BJ (cell line): ENCODE data around the gene SSBP1. TPM values are rescaled to one million over a fixed set of nuclear protein-coding genes. Genes with fewer than 3 reads are reported as not detected.

Source experiments
- CTCF ChIA-PET: fragments of 350-600 bp; formaldehyde crosslinking; extraction: SDS; loops from one replicate; lab custom pipeline; 2021; ENCODE audit warnings: antibody characterized with exemption, inconsistent platforms; lab: Yijun Ruan, JAX
- POLR2A ChIA-PET: fragments of 300-600 bp; sonication (Branson Sonifier 250); formaldehyde crosslinking; extraction: SDS; loops from one replicate; lab custom pipeline; 2021; ENCODE audit warnings: antibody characterized with exemption; lab: Charles Lee
- DNase-seq: peaks from one replicate; pipeline ENCODE4 v3.0.0-alpha.2; 2011; ENCODE audit warnings: low read depth
- H3K27me3 ChIP-seq: 2 replicates; pipeline ENCODE4 v1.6.0; 2011; ENCODE audit warnings: low read length; ENCODE audit not compliant: control insufficient read depth, insufficient read depth
- H3K36me3 ChIP-seq: 2 replicates; pipeline ENCODE4 v1.5.1; 2011; ENCODE audit warnings: low read length; ENCODE audit not compliant: control insufficient read depth, insufficient read depth
- H3K4me3 ChIP-seq: 2 replicates; pipeline ENCODE4 v1.5.1; 2011; ENCODE audit warnings: low read depth, mild to moderate bottlenecking, control low read depth, low read length
- polyA plus RNA-seq: library from polyadenylated mRNA; depleted of rRNA; stranded (reverse); fragments of >200 nt; gene quantifications from 2 replicates; pipeline ENCODE4 v1.2.3, GENCODE V29; 2011
- TF ChIP-seq, protein P1 (sequence below): IDR thresholded peaks from 2 replicates; pipeline ENCODE4 v1.5.1; 2011; ENCODE audit warnings: low read depth, mild to moderate bottlenecking, control low read depth, inconsistent platforms, low read length, moderate library complexity; ENCODE audit not compliant: insufficient read depth

SSBP1 gene
- polyA plus RNA-seq, 1 experiment: 55.0 TPM

DNA sequence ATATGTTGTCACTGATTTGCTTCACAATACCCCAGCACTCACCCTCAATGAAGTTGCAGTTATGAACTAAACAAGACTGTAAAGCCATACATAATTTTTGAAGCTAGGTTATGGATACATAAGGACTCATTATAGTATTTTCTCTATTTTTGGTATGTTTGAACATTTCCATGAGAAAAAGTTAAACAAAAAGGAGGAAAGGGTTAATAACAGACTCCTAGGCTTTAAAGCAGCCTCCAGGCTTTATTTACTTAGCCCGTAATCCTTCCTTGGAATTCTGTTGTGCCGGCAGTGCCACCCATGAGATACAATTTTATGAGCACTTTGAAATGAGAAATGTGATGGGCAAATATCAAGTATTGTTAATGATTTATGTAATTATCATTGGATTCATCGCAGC lies 34.0 kb upstream of the SSBP1 start:
- Histone ChIP-seq H3K27me3 (peaks cover 3% of the 10 kb centered on the region), H3K36me3 (no peaks in the 10 kb centered on the region), H3K4me3 (no peak overlapping the region)
- TF ChIP-seq, protein P1, sequence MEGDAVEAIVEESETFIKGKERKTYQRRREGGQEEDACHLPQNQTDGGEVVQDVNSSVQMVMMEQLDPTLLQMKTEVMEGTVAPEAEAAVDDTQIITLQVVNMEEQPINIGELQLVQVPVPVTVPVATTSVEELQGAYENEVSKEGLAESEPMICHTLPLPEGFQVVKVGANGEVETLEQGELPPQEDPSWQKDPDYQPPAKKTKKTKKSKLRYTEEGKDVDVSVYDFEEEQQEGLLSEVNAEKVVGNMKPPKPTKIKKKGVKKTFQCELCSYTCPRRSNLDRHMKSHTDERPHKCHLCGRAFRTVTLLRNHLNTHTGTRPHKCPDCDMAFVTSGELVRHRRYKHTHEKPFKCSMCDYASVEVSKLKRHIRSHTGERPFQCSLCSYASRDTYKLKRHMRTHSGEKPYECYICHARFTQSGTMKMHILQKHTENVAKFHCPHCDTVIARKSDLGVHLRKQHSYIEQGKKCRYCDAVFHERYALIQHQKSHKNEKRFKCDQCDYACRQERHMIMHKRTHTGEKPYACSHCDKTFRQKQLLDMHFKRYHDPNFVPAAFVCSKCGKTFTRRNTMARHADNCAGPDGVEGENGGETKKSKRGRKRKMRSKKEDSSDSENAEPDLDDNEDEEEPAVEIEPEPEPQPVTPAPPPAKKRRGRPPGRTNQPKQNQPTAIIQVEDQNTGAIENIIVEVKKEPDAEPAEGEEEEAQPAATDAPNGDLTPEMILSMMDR: no peak
- ChIA-PET CTCF (no interaction called here), POLR2A (no interaction called here)
- DNase-seq: no peak

DNA sequence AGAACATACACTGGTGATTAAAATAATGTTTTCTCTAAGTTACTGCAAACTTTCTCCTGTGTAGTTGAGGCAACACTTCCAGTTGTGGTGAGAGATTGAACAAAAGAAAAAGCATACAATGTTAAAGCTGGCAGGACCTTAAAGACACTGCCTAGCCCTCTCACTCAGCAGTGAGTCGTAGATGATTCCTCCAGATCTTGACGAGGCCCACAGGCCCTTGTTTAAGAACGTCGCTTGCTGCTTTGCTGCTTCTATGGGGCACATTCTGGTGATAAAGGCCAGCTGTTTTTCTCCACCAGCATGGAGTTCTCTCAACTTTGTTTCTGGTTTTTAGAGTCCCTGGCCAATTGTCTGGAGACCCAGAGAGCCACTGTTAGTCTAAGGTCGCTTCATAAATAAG lies 33.4 kb upstream of the SSBP1 start:
- ChIA-PET POLR2A (no interaction called here), CTCF (interaction anchor here (1.5 kb wide), 1 partner anchor 13 kb away, joined by 4 read pairs; no protein-coding TSS in a partner anchor)
- TF ChIP-seq, protein P1: no peak
- peaks cover 3% of the 10 kb centered on the region for H3K27me3 ChIP-seq
- H3K36me3 ChIP-seq: no peaks in the 10 kb centered on the region
- H3K4me3 ChIP-seq: no peak overlapping the region
- DNase-seq: no peak

DNA sequence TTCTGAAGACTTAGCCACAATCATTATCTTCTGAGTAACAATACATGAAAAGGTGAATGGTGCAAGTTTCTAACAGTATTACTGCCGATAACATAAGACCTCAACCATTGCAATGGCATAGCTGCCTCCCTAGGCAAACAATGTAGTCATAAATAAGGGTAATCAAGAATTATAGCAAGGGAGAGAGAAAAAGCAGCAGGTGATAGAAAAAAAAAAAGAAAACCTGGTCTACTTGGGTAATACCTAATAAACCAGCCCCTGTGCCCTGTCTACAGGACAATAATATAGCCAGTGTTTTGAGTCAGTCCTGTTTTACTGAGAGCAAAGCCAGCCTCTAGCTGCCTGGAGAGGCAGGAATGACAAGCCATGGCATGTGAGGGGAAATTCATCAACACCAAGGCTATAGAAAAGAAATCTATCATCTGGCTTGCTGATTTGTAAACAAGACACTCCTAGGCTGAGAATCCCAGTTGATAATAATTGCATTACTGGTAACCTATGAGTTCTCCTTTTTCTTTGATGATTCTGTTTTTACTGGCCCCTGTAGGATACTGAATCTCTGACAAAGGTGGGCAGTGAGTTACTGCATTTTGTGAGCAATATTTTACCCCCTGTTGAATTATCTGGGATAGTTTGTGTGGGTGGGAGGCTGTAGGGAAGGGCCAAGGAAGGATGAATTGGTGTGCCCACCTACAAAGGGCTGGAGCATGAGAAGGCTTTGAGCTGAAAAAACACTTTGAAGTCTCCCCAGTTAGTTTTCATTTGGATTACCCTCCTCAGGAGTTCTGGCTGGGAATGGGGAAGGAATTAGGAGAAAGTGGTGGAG lies 31.7 kb upstream of the SSBP1 start:
- Histone ChIP-seq H3K27me3 (peaks cover 3% of the 10 kb centered on the region), H3K36me3 (no peaks in the 10 kb centered on the region), H3K4me3 (no peak overlapping the region)
- POLR2A ChIA-PET: no interaction called here
- TF ChIP-seq, protein P1: no peak
- no peak for DNase-seq
- CTCF ChIA-PET: no interaction called here

DNA sequence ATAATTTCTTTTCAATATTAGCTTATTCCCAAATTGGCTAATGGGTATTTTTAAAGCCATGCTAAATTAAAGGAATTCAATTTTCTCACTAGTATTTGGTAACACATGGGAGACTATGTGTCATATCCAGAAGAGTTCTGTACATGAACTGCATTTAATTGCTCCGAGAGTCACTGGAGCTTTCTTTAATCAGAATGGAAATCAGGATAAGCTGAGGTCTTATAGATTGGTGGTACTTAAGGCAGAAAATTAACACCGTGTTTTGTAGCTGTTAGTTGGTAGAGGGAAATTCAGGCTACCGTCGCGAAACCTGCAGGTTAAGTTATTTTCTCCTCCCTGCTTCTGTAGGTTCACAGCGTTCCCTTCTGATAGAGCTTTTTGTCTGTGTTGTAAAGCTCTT lies 29.8 kb upstream of the SSBP1 start, which contains the start of gene WEE2:
Gene WEE2 (plus strand): TSS at position 3 of the 400 bp plus-strand sequence. CDS start 406 bp downstream, outside the sequence.
- H3K4me3 ChIP-seq: no peak within 1 kb of the TSS
- H3K36me3 ChIP-seq: no peaks in the 10 kb centered on the region
- DNase-seq: no peak
- H3K27me3 ChIP-seq: peaks cover 2% of the 10 kb centered on the region
- CTCF ChIA-PET: interaction anchor here (0.9 to 1.3 kb wide), 2 partner anchors 9 to 18 kb away, joined by 3 read pairs; no protein-coding TSS in a partner anchor
- POLR2A ChIA-PET: no interaction called here
- TF ChIP-seq, protein P1: no peak

DNA sequence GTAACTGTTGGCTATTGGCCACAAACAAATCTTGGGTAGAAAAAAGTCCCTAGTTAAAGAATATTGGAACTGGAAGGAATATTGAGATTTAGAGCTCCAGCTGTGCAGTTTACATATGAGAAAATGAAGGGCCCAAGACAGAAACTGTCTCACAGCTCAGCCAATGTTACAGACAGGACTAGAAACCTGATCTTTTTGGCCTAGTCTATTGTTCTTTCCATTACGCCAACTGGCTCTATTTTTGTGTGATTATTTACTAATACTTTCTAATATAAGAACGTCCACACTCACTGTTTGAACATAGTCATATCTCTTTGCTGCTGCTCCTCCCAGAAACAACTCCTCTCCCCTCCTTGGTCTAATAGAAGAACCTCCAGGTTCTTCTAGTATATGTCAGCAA lies 28.8 kb upstream of the SSBP1 start:
- ChIA-PET CTCF (interaction anchor here (1.1 to 1.4 kb wide), 3 partner anchors 8 to 40 kb away, joined by 3 to 4 read pairs (median 3); no protein-coding TSS in a partner anchor), POLR2A (no interaction called here)
- Histone ChIP-seq H3K27me3 (peaks cover 2% of the 10 kb centered on the region), H3K4me3 (no peak overlapping the region), H3K36me3 (no peaks in the 10 kb centered on the region)
- TF ChIP-seq, protein P1: no peak
- DNase-seq: no peak
